CD4-positive, alpha-beta T cell (primary cell): ENCODE data around the gene CFAP99. TPM values are rescaled to one million over a fixed set of nuclear protein-coding genes. Genes with fewer than 3 reads are reported as not detected.

Source experiments
- ATAC-seq: fragments of 200-7000 bp; cut with Tn5 transposase; one replicate; pipeline ENCODE4 v1.10.0; 2022; ENCODE audit warnings: mild to moderate bottlenecking; ENCODE audit not compliant: poor library complexity
- CTCF ChIA-PET: fragments of 350-600 bp; sonication (Branson Sonifier 250); formaldehyde crosslinking; loops from one replicate; lab custom pipeline; 2021; ENCODE audit warnings: antibody characterized with exemption, inconsistent platforms; lab: Charles Lee
- POLR2A ChIA-PET: fragments of 350-600 bp; sonication (Branson Sonifier 250); formaldehyde crosslinking; loops from one replicate; lab custom pipeline; 2021; ENCODE audit warnings: antibody characterized with exemption, inconsistent platforms; lab: Charles Lee
- DNase-seq, 14 experiments: peaks; one replicate each; pipeline ENCODE4 v3.0.0-alpha.2; 2013 to 2020; ENCODE audit warnings: mixed read lengths in 2 of 14
- H3K27ac ChIP-seq, 2 donors: one replicate each; pipeline versions ENCODE4 v1.5.1 to v1.7.0; 2013; ENCODE audit warnings: low read length in 2 of 2, low read depth in 1 of 2, mild to moderate bottlenecking in 1 of 2
- H3K27me3 ChIP-seq, 2 experiments: 1 replicate in 1 of 2; 2 replicates in 1 of 2; pipeline versions ENCODE4 v1.6.1 to v1.7.0; 2013; ENCODE audit warnings: low read length in 2 of 2, control low read depth in 1 of 2, mild to moderate bottlenecking in 1 of 2, moderate library complexity in 1 of 2; ENCODE audit not compliant: insufficient read depth in 2 of 2, control insufficient read depth in 1 of 2
- H3K36me3 ChIP-seq: one replicate; pipeline ENCODE4 v1.6.1; 2013; ENCODE audit warnings: low read length, control low read depth; ENCODE audit not compliant: insufficient read depth
- H3K4me1 ChIP-seq: one replicate; pipeline ENCODE4 v1.6.1; 2013; ENCODE audit warnings: low read length, control low read depth; ENCODE audit not compliant: insufficient read depth
- H3K4me3 ChIP-seq: one replicate; pipeline ENCODE4 v1.5.1; 2013; ENCODE audit warnings: mild to moderate bottlenecking, low read length, moderate library complexity
- H3K9me3 ChIP-seq, 2 experiments: 1 replicate in 1 of 2; 2 replicates in 1 of 2; pipeline versions ENCODE4 v1.6.1 to v1.7.0; 2013; ENCODE audit warnings: low read length in 2 of 2, mild to moderate bottlenecking in 2 of 2, control low read depth in 1 of 2, moderate library complexity in 1 of 2; ENCODE audit not compliant: control insufficient read depth in 1 of 2, insufficient read depth in 1 of 2
- H3K27ac Mint-ChIP-seq: one replicate; pipeline ENCODE4 v1.8.0; 2020; ENCODE audit warnings: mixed read lengths
- H3K27me3 Mint-ChIP-seq: one replicate; pipeline ENCODE4 v1.8.0; 2021; ENCODE audit warnings: mixed read lengths
- H3K36me3 Mint-ChIP-seq: one replicate; pipeline ENCODE4 v1.8.0; 2021; ENCODE audit warnings: low read depth, mixed read lengths
- H3K4me1 Mint-ChIP-seq: one replicate; pipeline ENCODE4 v1.8.0; 2021; ENCODE audit warnings: low read depth, mixed read lengths
- H3K4me3 Mint-ChIP-seq: one replicate; pipeline ENCODE4 v1.8.0; 2020; ENCODE audit warnings: mild to moderate bottlenecking, mixed read lengths
- H3K9me3 Mint-ChIP-seq: one replicate; pipeline ENCODE4 v1.8.0; 2020; ENCODE audit warnings: mixed read lengths
- intact Hi-C, 2 experiments: fragments of 100-400 bp; cut with DNase I in 1 of 2; cut with micrococcal nuclease in 1 of 2; formaldehyde crosslinking; loops; one replicate each; pipeline versions ENCODE4 v1.15.1 to v1.9.0; 2023 to 2025; cut with DNase I, micrococcal nuclease
- total RNA-seq, 174 experiments: library from RNA in 2 of 174; stranded (reverse) in 2 of 174; gene quantifications; one replicate each; pipeline ENCODE4 v1.2.3 and lab custom pipeline; 2021 to 2026
- TF ChIP-seq, protein P1 (sequence below): fragments of 200-600 bp; IDR thresholded peaks from one replicate; pipeline ENCODE4 v1.8.0; 2022; ENCODE audit warnings: antibody characterized with exemption, mild to moderate bottlenecking

Gene CFAP99
- total RNA-seq, 2 experiments from 2014 or later = 0.17 TPM; not detected in 1

GRCh38 chr4:2402048-2402842 is 16.5 kb upstream of the CFAP99 start:
- Mint-ChIP-seq H3K36me3 (no peaks in the 10 kb centered on the region), H3K27ac (no peak overlapping the region), H3K4me1 (peaks cover 43% of the 10 kb centered on the region), H3K4me3 (peak overlapping the region; percentile 78), H3K27me3 (no peaks in the 10 kb centered on the region), H3K9me3 (no peaks in the 10 kb centered on the region)
- Histone ChIP-seq H3K27me3 (no peaks in the 10 kb centered on the region), H3K4me3 (peak overlapping the region; percentile 25), H3K27ac (no peak overlapping the region), H3K4me1 (peaks cover 33% of the 10 kb centered on the region), H3K36me3 (no peaks in the 10 kb centered on the region), H3K9me3 (peaks cover 0 to 5% of the 10 kb centered on the region in 2 experiments)
- peak; percentile 72 for ATAC-seq
- peak in 8 of 14 experiments; percentile 18 to 58 (median 25) for DNase-seq
- ChIA-PET POLR2A (interaction anchor here (0.9 to 2.6 kb wide), 7 partner anchors 9 to 141 kb away, joined by 3 to 20 read pairs (median 3); partner anchors contain the start of genes CFAP99, MXD4 and ZFYVE28), CTCF (interaction anchor here (1.3 to 3.3 kb wide), 3 partner anchors 9 to 17 kb away, joined by 3 to 14 read pairs (median 6); partner anchors contain the start of gene CFAP99)
- intact Hi-C loops = no loop called here
- TF ChIP-seq, protein P1, sequence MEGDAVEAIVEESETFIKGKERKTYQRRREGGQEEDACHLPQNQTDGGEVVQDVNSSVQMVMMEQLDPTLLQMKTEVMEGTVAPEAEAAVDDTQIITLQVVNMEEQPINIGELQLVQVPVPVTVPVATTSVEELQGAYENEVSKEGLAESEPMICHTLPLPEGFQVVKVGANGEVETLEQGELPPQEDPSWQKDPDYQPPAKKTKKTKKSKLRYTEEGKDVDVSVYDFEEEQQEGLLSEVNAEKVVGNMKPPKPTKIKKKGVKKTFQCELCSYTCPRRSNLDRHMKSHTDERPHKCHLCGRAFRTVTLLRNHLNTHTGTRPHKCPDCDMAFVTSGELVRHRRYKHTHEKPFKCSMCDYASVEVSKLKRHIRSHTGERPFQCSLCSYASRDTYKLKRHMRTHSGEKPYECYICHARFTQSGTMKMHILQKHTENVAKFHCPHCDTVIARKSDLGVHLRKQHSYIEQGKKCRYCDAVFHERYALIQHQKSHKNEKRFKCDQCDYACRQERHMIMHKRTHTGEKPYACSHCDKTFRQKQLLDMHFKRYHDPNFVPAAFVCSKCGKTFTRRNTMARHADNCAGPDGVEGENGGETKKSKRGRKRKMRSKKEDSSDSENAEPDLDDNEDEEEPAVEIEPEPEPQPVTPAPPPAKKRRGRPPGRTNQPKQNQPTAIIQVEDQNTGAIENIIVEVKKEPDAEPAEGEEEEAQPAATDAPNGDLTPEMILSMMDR = no peak

DNA sequence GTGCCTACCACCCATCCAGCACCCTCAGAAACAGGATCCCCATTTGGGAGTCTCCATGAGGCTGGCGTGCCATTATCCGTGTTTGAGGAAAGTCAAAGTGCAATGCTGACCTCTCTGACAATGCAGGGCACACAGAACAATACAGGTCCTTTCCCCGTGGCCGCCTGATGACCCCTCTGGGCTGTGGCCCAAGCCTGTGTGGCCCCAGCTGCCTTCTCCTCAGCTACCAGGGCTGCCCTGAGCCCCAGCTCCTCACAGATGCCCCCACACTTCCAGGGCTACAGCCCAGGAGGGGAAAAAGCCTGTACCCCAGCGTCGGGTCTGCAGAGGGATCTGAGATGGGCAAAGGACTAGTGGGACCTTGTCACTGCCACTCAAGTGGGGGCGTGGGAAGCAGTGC is 15.8 kb upstream of the CFAP99 start:
- H3K27ac Mint-ChIP-seq = no peak overlapping the region
- no peak for DNase-seq
- Histone ChIP-seq H3K27ac (no peak overlapping the region), H3K9me3 (peaks cover 0 to 5% of the 10 kb centered on the region in 2 experiments), H3K36me3 (no peaks in the 10 kb centered on the region), H3K4me3 (no peak overlapping the region), H3K27me3 (no peaks in the 10 kb centered on the region), H3K4me1 (peaks cover 35% of the 10 kb centered on the region)
- no peak for ATAC-seq
- TF ChIP-seq, protein P1 = no peak
- no peaks in the 10 kb centered on the region for H3K27me3 Mint-ChIP-seq
- intact Hi-C loops = no loop called here
- H3K9me3 Mint-ChIP-seq = no peaks in the 10 kb centered on the region
- H3K4me3 Mint-ChIP-seq = peak overlapping the region; percentile 78
- CTCF ChIA-PET = interaction anchor here (1.3 to 3.3 kb wide), 3 partner anchors 10 to 16 kb away, joined by 3 to 14 read pairs (median 6); partner anchors contain the start of gene CFAP99
- no peaks in the 10 kb centered on the region for H3K36me3 Mint-ChIP-seq
- POLR2A ChIA-PET = interaction anchor here (1.0 to 2.6 kb wide), 5 partner anchors 8 to 141 kb away, joined by 3 to 20 read pairs (median 3); partner anchors contain the start of genes CFAP99, MXD4 and ZFYVE28
- H3K4me1 Mint-ChIP-seq = peaks cover 42% of the 10 kb centered on the region

GRCh38 chr4:2406406-2406805 is 12.3 kb upstream of the CFAP99 start:
- intact Hi-C loops = no loop called here
- H3K36me3 Mint-ChIP-seq = no peaks in the 10 kb centered on the region
- H3K4me1 Mint-ChIP-seq = peaks cover 57% of the 10 kb centered on the region
- Histone ChIP-seq H3K36me3 (no peaks in the 10 kb centered on the region), H3K4me1 (peaks cover 54% of the 10 kb centered on the region), H3K27me3 (no peaks in the 10 kb centered on the region), H3K9me3 (no peaks in the 10 kb centered on the region), H3K27ac (no peak overlapping the region), H3K4me3 (no peak overlapping the region)
- no peak for DNase-seq
- TF ChIP-seq, protein P1 = no peak
- H3K27me3 Mint-ChIP-seq = no peaks in the 10 kb centered on the region
- peak overlapping the region; percentile 28 for H3K27ac Mint-ChIP-seq
- POLR2A ChIA-PET = interaction anchor here (1.4 kb wide), 1 partner anchor 13 kb away, joined by 4 read pairs; the partner anchor contains the start of gene CFAP99
- CTCF ChIA-PET = interaction anchor here (0.7 kb wide), 1 partner anchor 9 kb away, joined by 3 read pairs; no protein-coding TSS in a partner anchor
- no peak overlapping the region for H3K4me3 Mint-ChIP-seq
- no peak for ATAC-seq
- H3K9me3 Mint-ChIP-seq = no peaks in the 10 kb centered on the region
